Panc1 (cell line): ENCODE data around the gene PTPN4. TPM values are rescaled to one million over a fixed set of nuclear protein-coding genes. Genes with fewer than 3 reads are reported as not detected.

Experiments
- ATAC-seq: fragments of 200-7000 bp; cut with Tn5 transposase; 2 replicates; pipeline ENCODE4 v1.9.1; 2020; ENCODE audit warnings: mild to moderate bottlenecking, moderate library complexity
- BruUV-seq: library from RNA; stranded (reverse); fragments of 400-500 nt; replicated peaks from 2 replicates; lab custom pipeline; 2021; lab: Mats Ljungman, UMichigan
- CTCF ChIA-PET: fragments of 300-600 bp; sonication (Branson Sonifier 250); formaldehyde crosslinking; loops from one replicate; lab custom pipeline; 2022; ENCODE audit warnings: antibody characterized with exemption; lab: Charles Lee
- POLR2A ChIA-PET: fragments of 300-600 bp; sonication (Branson Sonifier 250); formaldehyde crosslinking; loops from one replicate; lab custom pipeline; 2022; ENCODE audit warnings: antibody characterized with exemption; lab: Charles Lee
- DNase-seq: peaks from one replicate; pipeline ENCODE4 v3.0.0-alpha.2; 2010; ENCODE audit warnings: low read depth, low spot score
- H3K27ac ChIP-seq: 2 replicates; pipeline ENCODE4 v1.5.1; 2011; ENCODE audit warnings: mild to moderate bottlenecking, low read length, inconsistent platforms
- H3K27me3 ChIP-seq: fragments of 200-500 bp; sonication (Bioruptor generic); 2 replicates; pipeline ENCODE4 v1.6.0; 2014; ENCODE audit warnings: low read length, inconsistent platforms; ENCODE audit not compliant: control insufficient read depth, insufficient read depth
- H3K36me3 ChIP-seq: fragments of 200-500 bp; sonication (Bioruptor generic); 2 replicates; pipeline ENCODE4 v1.5.1; 2014; ENCODE audit warnings: inconsistent platforms, mild to moderate bottlenecking, low read length, moderate library complexity; ENCODE audit not compliant: control insufficient read depth, insufficient read depth
- H3K4me1 ChIP-seq: 2 replicates; pipeline ENCODE4 v1.5.1; 2011; ENCODE audit warnings: inconsistent platforms, mild to moderate bottlenecking, low read length, moderate library complexity; ENCODE audit not compliant: control insufficient read depth, insufficient read depth
- H3K4me3 ChIP-seq, 2 experiments: 2 replicates each; pipeline ENCODE4 v1.5.1; 2011 to 2012; ENCODE audit warnings: low read depth in 2 of 2, low read length in 2 of 2, mild to moderate bottlenecking in 2 of 2, inconsistent platforms in 1 of 2, moderate library complexity in 1 of 2
- H3K9me3 ChIP-seq: fragments of 200-500 bp; sonication (Bioruptor generic); 2 replicates; pipeline ENCODE4 v1.5.1; 2014; ENCODE audit warnings: low read depth, mild to moderate bottlenecking, inconsistent platforms, low read length, moderate library complexity; ENCODE audit not compliant: control insufficient read depth, insufficient read depth
- POLR2AphosphoS5 ChIP-seq: IDR thresholded peaks from 2 replicates; pipeline ENCODE4 v1.6.1; 2012; ENCODE audit warnings: mild to moderate bottlenecking, low read depth, low read length, moderate library complexity
- SIN3A ChIP-seq: IDR thresholded peaks from 2 replicates; pipeline ENCODE4 v1.6.1; 2012; ENCODE audit warnings: low read depth, mild to moderate bottlenecking, low read length, moderate library complexity, borderline replicate concordance; ENCODE audit not compliant: insufficient read depth
- TCF7L2 ChIP-seq: IDR thresholded peaks from 2 replicates; pipeline ENCODE4 v1.6.1; 2011; ENCODE audit warnings: mild to moderate bottlenecking, low read depth, low read length, inconsistent platforms
- in situ Hi-C: cut with HindIII; loops from 2 replicates; pipeline ENCODE4 v1.10.0; 2016; ENCODE audit warnings: low sequenced_read_pairs, low pct_unique_long_range_greater_than_20kb
- intact Hi-C: fragments of 100-400 bp; cut with micrococcal nuclease; formaldehyde crosslinking; loops from one replicate; pipeline ENCODE4 v1.10.0; 2022; ENCODE audit not compliant: unreplicated experiment
- total RNA-seq: library from RNA; stranded (reverse); gene quantifications from one replicate; pipeline ENCODE4 v1.2.1, GENCODE V29; 2021; ENCODE audit not compliant: unreplicated experiment
- TF ChIP-seq, protein P1 (sequence below), 2 experiments: IDR thresholded peaks; 2 replicates each; pipeline ENCODE4 v1.6.1; 2011 to 2012; ENCODE audit warnings: low read depth in 2 of 2, control low read depth in 1 of 2, low read length in 1 of 2, mild to moderate bottlenecking in 1 of 2, moderate library complexity in 1 of 2; ENCODE audit not compliant: insufficient read depth in 1 of 2
- TF ChIP-seq, protein P2 (sequence below): fragments of 450-650 bp; IDR thresholded peaks from 2 replicates; pipeline ENCODE4 v1.5.1; 2017; ENCODE audit warnings: mild to moderate bottlenecking

The PTPN4 gene
- total RNA-seq, 1 experiment from 2014 or later: 45.9 TPM

DNA sequence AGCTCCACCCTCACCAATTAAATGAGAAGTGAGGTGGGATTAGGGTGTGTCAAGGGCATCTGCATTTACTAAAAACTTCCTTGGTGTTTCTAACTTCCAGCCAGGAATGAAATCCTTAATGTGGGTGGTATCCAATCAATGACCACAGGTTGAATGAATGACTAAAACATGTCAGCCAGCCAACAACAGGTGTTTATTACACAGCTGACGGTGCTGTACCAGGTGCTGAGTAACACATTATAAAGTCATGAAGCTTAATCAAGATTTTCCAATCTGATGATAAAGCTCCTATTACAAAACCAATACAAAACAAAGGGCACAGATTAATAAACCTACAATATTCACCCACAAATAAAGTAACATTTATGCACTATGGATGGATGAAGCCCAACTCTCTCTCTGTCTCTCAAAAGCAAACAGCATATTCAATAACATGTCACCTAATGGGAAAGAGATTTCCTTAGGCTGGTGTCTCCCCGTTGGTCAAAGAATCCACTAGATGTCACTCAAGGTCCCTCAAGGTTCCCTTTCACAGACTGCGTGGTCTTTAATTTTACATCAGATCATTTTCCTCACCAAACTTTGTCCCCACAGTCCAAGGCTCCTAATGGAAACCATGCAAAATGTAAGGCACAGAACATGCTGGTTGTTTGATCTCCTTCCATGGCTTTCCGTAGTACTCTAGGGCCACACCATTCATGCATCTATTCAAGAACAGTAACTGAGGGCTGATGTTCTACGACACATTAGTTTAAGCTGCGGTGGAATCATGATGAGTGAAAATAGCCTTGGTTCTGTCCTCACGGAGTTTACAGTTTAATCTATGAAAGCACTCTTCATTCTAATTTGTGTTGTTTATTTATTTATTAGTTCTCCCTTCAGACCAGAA, 6.4 kb upstream of the PTPN4 start:
- ChIA-PET CTCF (interaction anchor here (2.0 kb wide), 1 partner anchor 70 kb away, joined by 7 read pairs; no protein-coding TSS in a partner anchor), POLR2A (no interaction called here)
- H3K4me1 ChIP-seq: peaks cover under 1% of the 10 kb centered on the region; the same call in 1 of the 2 replicates
- in situ Hi-C loops (no loop called here), intact Hi-C loops (loop anchor here (10.0 kb wide), 1 partner anchor 162 kb away; no protein-coding TSS in a partner anchor)
- H3K4me3 ChIP-seq: no peak overlapping the region
- DNase-seq: peak; percentile 52
- H3K36me3 ChIP-seq: no peaks in the 10 kb centered on the region
- H3K9me3 ChIP-seq: no peaks in the 10 kb centered on the region
- no TSS peak for BruUV-seq
- H3K27ac ChIP-seq: no peak overlapping the region
- ATAC-seq: peak; percentile 93
- H3K27me3 ChIP-seq: no peaks in the 10 kb centered on the region
- TF ChIP-seq, protein P1, sequence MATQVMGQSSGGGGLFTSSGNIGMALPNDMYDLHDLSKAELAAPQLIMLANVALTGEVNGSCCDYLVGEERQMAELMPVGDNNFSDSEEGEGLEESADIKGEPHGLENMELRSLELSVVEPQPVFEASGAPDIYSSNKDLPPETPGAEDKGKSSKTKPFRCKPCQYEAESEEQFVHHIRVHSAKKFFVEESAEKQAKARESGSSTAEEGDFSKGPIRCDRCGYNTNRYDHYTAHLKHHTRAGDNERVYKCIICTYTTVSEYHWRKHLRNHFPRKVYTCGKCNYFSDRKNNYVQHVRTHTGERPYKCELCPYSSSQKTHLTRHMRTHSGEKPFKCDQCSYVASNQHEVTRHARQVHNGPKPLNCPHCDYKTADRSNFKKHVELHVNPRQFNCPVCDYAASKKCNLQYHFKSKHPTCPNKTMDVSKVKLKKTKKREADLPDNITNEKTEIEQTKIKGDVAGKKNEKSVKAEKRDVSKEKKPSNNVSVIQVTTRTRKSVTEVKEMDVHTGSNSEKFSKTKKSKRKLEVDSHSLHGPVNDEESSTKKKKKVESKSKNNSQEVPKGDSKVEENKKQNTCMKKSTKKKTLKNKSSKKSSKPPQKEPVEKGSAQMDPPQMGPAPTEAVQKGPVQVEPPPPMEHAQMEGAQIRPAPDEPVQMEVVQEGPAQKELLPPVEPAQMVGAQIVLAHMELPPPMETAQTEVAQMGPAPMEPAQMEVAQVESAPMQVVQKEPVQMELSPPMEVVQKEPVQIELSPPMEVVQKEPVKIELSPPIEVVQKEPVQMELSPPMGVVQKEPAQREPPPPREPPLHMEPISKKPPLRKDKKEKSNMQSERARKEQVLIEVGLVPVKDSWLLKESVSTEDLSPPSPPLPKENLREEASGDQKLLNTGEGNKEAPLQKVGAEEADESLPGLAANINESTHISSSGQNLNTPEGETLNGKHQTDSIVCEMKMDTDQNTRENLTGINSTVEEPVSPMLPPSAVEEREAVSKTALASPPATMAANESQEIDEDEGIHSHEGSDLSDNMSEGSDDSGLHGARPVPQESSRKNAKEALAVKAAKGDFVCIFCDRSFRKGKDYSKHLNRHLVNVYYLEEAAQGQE (IDR thresholded peaks at IDR 0.05; ENCODE audit: insufficient read depth in 1 of 2, low read depth in 2 of 2, low read length in 1 of 2): no peak
- TF ChIP-seq, protein P2, sequence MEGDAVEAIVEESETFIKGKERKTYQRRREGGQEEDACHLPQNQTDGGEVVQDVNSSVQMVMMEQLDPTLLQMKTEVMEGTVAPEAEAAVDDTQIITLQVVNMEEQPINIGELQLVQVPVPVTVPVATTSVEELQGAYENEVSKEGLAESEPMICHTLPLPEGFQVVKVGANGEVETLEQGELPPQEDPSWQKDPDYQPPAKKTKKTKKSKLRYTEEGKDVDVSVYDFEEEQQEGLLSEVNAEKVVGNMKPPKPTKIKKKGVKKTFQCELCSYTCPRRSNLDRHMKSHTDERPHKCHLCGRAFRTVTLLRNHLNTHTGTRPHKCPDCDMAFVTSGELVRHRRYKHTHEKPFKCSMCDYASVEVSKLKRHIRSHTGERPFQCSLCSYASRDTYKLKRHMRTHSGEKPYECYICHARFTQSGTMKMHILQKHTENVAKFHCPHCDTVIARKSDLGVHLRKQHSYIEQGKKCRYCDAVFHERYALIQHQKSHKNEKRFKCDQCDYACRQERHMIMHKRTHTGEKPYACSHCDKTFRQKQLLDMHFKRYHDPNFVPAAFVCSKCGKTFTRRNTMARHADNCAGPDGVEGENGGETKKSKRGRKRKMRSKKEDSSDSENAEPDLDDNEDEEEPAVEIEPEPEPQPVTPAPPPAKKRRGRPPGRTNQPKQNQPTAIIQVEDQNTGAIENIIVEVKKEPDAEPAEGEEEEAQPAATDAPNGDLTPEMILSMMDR: peak; percentile 86

DNA sequence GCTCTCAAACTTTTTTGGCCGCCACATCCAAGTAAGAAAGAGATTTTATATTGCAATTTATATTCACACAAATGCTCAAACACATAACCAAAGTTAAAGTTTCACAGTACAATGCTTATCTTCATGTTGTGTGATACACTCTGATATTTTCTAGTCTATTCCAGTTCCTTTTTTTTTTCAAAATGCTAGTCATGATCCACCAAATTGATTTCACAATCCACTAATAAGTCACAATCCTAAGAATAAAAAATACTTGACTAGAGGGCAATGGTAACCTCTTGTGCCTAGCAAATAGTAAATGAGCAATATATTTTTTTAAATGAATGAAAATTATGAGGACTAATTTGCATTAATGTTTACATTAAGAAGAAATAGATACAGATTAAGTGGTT, 5.8 kb upstream of the PTPN4 start:
- ATAC-seq (no peak), DNase-seq (no peak)
- Histone ChIP-seq H3K36me3 (no peaks in the 10 kb centered on the region), H3K4me1 (peaks cover 7% of the 10 kb centered on the region), H3K4me3 (no peak overlapping the region), H3K9me3 (no peaks in the 10 kb centered on the region), H3K27ac (no peak overlapping the region), H3K27me3 (no peaks in the 10 kb centered on the region)
- ChIA-PET POLR2A (no interaction called here), CTCF (interaction anchor here (2.0 kb wide), 1 partner anchor 70 kb away, joined by 7 read pairs; no protein-coding TSS in a partner anchor)
- no peak for TF ChIP-seq TCF7L2
- TF ChIP-seq, protein P1 (IDR thresholded peaks at IDR 0.05; ENCODE audit: insufficient read depth in 1 of 2, low read depth in 2 of 2, low read length in 1 of 2): no peak
- TF ChIP-seq SIN3A: no peak
- no peak for TF ChIP-seq POLR2AphosphoS5
- TF ChIP-seq, protein P2: no peak
- no TSS peak for BruUV-seq
- intact Hi-C loops: loop anchor here (10.0 kb wide), 1 partner anchor 161 kb away; no protein-coding TSS in a partner anchor
- in situ Hi-C loops: no loop called here
